HG03095 (cell line): ENCODE data around the gene ZFX.
"Not testable (repeated sequence)": the region's sequence is repeated elsewhere in the genome, so short reads cannot be mapped to it uniquely, and the experiment has no call there.

Experiments used
- ATAC-seq: cut with Tn5 transposase; IDR thresholded peaks from one replicate; pipeline ENCODE4 v1.9.1; 2021; ENCODE audit warnings: moderate library complexity; ENCODE audit not compliant: unreplicated experiment

The ZFX gene

DNA sequence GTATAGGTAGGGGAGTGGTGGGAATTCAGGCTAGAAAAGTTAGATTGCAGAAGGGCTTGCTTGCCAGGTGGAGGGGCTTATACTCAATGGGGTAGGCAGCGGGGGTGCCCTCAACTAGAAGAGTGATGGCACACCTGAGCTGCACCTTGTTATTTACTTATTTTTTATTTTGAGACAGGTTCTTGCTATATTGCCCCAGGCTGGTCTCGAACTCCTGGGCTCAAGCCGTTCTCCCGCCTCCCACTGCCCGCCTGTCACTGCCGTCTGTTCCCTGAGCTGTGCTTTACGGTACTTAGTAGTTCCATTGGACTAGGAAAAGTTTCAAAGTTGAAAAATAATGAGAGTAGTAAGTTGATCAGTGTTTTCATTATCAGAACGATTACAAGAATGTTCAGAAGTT lies 2.0 kb downstream of the ZFX start:
- ATAC-seq, result no peak

DNA sequence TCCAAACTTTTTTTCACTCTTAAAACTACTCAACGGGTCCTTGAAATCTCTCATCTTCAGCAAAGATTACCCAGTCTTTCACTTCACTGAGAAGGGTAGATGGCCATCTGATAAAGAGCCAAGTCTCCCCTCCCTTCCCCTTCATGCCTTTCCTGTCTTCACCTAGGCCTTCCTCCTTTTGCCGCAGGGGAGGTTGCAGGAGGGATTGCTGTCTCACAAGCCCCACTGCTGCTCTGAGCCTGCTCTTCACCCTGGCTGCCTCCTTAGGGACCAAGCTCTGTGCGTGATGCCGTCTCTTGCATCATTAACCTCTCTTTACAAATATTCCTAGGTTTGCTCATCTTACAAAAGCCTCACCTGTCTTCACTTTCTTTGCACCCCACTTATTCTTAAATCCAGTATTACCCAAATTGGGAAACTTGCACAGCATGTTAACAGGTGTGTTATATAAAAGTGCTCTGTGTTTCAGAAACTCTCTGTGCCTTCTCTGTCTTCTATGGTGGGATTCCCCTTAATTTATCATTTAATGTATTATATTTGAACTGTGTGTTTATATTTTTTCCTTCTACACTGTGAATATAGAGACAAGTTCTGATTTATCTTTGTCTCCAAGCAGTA lies 3.8 kb downstream of the ZFX start:
- no peak for ATAC-seq

DNA sequence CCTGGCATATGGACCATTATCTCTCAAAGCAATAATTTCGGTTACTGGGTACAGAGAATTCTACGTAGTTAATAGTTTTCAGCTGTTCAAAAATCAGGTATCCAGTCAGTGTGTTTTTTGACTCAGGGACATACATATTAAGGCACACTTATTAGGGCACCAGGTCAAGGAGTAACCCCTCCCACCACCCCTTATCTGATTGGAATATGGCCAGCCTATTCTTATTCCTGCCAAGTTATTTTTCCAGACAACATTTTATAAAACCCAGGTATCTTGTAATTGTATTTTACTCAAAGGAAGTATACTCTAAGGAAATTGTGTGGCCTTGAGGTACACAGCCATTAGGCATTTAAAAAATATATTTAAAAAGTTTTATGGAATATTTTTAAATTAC lies 4.3 kb downstream of the ZFX start:
- ATAC-seq, result no peak

DNA sequence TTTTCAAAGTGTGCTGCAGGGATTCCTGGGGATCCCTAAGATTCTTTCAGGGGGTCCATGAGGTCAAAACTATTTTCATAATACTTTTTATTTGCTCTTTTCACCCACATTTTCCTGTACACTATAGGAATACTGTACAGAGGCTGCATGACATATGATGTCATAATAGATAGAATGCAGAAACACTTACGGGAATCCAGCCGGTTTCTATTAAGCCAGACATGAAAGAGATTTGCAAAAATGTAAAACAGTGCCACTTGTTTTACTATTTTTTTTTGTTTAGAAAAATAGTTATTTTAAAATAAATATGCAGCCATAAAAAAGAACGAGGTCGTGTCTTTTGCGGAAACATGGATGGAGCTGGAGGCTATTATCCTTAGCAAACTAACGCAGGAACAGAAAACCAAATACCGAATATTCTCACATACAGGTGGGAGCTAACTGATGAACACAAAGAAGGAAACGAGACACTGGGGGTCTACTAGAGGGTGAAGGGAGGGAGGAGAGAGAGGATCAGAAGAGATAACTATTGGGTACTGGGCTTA lies 5.0 kb downstream of the ZFX start:
- no peak for ATAC-seq

DNA sequence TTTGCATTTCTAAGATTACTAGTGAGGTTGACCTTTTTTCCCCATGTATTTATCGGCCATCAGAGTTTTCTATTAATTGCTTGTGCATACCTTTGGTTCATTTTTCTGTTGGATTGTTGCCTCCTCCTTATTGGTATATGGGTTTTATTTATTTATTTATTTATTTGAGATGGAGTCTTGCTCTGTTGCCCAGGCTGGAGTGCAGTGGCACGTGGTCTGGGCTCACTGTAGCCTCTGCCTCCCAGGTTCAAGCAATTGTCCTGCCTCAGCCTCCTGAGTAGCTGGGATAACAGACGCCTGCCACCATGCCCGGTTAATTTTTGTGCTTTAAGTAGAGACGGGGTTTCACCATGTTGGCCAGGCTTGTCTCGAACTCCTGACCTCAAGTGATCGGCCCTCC lies 6.2 kb downstream of the ZFX start:
- ATAC-seq, result not testable (repeated sequence)

DNA sequence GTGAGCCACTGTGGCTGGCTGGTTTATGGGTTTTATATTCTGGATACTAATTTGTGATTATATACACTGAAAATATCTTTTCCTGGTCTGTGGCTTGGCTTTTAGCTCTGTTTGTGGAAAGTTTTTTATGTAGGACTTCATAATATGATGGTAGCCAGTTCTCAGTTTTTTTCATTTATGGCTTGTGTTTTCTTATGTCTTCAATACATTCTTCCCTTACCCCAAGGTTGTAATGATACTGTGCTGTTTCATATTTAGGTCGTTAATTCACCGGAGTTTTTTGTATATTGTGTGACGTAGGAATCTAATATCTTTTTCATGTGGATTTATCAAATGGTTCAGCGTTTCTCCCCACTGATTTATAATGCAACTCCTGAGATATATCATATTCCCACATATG lies 6.6 kb downstream of the ZFX start:
- no peak for ATAC-seq

DNA sequence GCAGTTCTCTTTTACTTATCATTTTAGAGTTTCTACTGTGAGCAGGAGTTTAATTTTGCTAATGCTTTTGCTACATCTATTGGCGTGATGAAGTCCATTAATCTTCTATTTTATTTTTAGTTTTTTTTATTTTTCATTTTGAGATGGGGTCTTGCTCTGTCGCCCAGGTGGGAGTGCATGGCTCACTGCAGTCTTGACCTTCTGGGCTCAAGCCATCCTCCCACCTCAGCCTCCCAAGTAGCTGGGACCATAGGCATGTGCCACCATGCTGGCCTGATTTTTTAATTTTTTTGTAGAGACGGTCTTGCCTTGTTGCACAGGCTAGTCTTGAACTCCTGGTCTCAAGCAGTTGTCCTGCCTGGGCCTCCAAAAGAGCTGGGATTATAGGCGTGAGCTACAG lies 9.4 kb downstream of the ZFX start:
- ATAC-seq, result no peak

DNA sequence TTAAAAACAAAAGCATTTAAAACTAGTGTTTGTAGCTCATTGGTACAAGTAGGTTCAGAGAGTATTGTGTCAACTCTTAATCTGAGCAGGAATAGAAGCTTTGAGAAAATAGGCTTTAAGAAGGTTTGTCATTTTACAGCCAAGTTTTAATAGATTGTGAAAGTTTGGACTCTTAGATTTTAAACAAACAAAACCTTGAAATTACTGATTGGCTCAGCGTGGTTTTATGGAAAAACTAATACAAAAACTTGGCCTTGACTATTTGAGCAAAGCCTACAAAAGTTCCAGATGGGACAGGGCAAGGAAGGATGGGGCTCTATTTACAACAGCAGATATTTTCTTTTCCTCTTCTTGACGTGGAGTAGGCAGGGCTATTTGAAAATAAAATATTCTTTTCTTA lies 16.5 kb downstream of the ZFX start:
- ATAC-seq, result no peak

DNA sequence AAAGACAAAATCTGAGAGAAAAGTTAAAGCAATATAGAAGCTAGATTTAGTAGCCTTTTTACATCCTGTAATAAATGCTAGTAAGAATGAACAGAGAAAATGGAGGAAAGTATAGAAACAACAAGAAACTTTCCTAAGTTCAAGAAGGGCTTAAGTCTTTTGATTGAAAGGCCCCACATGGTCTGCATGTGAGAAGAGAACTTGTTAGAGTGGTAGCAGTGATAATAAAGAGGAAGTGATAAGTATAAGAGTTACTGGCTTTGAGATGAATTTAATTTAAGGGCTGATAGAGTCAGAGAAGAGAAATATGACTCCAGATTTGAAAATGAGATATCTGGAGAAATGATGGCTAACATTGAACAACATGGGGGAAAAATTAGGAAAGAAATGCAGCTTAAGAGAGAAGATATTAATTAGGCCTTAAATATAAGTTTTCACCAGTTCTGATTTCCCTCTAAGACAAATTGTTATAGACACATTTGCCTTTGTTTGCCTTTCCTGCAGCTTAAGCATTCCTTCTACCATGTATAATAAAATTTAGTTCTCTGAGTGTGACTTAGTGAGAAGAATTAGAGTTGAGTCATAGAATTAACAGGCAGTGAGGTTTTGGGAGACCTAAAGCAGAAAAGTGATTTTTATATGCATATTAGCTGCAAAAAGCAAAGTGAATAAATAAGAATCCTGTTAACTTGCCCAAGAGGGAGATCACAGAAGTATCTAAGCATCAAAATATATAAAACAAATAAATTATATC lies 18.4 kb downstream of the ZFX start:
- no peak for ATAC-seq

DNA sequence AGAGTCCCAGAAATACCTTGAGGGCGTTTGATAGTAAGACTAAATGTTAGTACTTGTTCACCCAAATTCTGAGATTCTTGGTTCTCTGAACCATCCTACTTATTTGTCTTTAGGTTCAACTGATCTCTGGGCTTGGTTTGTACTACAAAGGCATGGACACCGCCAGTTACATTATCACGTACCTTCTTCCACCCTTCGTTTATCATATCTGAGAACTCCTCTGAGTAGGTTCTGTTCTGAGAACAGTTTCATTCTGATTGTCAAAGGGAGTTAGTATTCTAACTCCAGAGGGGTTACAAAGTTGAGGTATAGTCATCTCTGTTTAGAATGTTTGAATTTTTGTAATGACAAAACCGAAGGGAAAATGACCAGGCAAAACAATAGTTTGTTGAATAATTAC lies 19.3 kb downstream of the ZFX start:
- ATAC-seq, result peak; percentile 66

DNA sequence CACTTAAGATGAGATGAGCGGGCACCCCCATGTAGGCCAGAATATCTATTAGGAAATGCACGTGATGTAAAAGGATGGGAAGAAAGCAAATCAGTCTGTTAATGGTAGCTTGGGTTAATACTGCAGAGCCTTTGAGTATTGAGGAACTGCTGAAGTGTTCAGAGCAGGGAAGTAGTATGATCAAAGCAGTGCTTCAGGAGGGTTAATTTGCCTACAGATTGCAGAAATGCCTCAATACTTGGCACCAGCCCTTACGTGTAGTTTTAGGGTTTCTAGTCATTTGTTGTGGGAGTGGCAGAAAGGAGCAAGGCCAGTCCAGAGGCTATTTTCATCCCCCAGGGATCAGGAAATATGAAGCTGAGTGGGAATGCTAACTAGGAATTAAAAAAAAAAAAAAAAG lies 19.7 kb downstream of the ZFX start:
- peak; percentile 76 for ATAC-seq

DNA sequence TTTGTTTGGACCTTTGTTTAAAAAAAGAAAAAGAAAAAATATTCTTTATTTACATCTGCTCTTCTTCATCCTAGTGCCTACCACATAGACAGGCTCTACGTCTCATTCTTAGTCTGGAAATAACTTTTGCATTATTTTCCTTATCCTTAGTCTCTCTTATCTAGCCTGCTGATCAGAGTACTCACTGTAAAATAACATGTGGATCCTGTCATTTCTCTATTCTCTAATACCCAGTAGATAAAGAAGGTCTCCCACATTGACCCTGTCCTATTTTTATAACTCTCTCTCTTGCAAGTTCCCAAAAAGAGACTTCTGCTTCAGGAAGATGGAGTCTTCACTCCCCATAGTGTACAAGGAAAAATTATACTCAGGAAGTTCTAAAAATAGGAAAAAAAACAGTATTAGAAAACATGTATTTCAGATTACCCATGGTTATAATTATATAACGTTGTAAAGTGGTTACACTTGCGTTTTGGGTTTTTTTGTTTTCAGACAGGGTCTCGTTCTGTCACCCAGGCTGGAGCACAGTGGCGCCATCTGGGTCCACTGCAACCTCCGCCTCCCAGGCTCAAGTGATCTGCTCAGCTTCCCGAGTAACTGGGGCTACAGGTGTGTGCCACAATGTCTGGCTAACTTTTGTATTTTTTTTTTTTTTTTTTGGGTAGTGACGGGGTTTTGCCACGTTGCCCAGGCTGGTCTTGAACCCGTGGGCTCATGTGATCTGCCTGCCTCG lies 23.8 kb downstream of the ZFX start:
- no peak for ATAC-seq

DNA sequence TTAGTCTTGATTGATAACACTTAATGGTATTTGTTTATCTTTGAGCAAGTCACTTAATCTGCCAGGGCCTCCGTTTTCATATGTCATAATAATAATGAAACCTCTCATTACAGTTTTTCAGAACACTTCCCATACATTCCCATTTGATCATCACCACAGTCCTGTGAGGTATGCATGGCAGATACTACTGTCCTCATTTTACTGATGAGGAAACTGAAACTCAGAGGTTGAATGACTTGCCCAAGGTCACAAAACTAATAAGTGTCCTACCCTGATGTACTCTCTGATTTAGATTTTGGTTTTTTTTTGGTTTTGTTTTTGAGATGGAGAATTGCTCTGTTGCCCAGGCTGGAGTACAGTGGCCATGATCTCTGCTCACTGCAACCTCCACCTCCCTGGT lies 25.7 kb downstream of the ZFX start:
- ATAC-seq, result no peak

DNA sequence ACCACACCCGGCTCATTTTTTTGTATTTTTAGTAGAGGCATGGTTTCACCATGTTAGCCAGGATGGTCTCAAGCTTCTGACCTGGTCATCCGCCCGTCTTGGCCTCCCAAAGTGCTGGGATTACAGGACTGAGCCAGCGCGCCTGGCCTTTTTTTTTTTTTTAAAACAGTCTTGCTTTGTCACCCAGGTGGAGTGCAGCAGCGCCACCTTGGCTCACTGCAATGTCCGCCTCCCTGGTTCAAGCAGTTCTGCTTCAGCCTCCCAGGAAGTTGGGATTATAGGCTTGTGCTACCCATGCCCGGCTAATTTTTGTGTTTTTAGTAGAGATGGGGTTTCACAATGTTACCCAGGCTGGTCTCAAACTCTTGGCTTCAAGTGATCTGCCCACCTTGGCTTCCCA lies 28.9 kb downstream of the ZFX start:
- ATAC-seq, result no peak

DNA sequence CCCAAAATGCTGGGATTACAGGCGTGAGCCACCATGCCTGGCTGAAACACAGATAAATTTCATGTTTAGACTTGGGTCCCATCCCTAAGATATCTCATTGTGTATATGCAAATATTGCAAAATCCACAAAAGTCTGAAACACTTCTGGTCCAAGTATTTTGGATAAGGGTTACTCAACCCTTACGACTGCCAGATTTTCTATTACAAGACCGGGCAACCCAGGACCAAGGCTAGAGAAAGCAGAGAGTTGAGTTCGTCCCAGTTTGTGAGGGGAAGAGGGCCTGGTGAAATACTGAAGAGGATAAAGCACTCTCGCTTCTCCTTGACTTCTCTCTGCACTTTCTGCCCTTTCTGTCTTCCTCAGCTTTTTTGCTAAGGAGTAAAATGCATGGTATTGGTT lies 34.5 kb downstream of the ZFX start:
- ATAC-seq, result no peak

DNA sequence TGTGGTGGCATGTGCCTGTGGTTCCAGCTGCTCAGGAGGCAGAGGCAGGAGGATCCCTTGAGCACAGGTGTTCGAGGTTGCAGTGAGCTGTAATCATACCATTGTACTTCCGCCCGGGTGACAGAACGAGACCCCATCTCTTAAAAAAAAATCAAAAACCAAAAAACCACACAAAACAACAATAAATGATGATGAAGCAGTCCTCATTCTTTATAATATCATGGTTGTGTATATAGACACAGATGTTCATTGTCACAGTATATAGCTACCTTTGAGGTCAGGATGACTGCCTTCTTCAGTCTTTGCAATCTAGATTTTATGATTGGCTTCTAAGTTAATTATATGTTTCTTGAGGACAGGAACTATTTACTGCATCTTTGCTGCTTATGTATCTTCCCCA lies 37.0 kb downstream of the ZFX start:
- no peak for ATAC-seq

DNA sequence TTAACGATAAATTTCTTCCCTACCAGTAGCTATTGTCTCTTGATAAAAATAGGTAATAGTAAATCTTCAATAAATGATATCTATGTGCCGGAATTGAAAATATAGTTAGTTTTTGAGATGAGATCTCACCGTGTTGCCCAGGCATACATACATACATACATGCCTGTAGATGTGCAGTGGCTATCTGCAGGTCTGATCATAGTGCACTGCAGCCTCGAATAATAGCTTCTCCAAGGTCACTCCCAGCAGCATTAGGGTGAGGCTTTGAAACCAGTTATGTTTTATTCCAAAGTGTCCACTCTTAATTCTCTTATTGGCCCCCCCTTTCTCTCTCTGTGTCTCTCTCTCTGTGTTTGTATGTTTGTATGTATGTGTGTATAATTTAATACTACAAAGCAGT lies 37.5 kb downstream of the ZFX start:
- no peak for ATAC-seq

DNA sequence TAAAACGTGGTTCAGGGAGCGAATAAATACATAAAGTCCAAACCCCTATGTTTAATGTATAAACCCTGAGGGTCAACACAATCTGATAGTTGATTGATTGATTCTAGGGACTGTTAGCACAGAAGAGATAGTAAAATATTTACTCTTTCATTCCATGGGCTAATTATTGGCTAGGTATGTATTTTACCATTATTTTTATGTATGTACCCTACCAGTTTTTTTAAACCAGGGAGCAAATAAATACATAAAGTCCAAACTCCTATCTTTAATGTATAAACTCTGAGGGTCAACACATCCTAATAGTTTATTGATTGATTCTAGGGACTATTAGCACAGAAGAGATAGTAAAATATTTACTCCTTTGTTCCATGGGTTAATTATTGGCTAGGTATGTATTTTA lies 40.0 kb downstream of the ZFX start:
- no peak for ATAC-seq

DNA sequence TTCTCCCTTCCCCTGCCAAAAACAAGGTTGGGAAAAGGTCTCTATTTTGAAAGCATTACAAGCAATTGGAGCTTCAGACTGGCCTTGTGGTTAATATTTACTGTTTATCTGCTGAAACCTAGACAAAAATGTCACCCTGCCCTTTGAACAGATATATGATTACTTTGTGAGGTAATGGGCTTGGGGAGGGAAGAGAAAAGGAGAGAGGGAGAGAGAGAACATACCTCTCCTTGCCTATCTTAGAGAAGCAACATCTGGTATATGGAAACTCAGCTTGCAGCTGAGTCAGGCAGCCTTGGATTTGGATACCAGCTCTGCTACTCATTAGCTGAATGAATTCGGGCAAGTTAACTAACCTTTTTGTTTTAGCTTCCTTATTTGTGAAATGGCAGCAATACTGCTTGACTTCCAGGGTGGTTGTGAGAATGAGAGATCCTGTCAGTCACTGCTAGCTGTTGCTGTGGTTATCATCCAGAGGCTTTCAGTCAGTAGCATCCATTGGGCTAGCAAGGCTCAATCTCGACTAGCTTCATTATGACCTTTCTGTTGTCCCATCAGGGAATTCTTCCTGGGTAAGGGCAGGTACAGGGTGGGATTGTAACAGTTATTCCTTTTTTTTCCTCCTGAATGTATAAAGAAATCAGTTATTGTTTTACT lies 41.1 kb downstream of the ZFX start:
- ATAC-seq, result no peak

DNA sequence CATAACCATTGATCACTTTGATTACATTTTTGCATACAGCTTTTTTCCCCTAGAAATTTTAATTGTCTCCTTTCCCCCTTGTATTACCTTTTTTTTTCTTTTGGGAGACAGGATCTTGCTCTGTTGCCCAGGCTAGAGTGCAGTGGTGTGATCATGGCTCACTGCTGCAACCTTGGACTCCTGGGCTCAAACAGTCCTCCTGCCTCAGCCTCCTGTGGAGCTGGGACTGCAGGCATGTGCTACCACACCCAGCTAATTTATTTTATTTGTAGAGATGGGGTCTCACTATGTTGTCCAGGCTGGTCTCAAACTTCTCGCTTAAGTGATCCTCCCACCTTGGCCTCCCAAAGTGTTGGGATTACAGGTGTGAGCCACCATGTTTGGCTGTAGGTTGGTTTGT lies 47.0 kb downstream of the ZFX start:
- no peak for ATAC-seq

DNA sequence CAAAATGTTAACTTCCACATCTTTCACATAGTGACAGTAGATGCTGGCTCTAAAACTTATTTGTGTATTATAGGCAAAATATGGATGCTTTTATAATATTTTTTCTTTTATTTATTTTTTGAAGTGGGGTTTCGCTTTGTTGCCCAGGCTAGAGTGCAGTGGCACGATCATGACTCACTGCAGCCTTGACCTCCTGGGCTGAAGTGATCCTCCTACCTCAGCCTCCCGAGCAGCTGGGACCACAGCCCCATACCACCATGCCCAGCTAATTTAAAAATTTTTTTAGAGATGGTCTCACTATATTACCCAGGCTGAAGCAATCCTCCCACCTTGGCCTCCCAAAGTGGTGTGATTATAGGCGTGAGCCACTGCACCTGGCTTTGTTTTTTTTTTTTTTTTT lies 48.6 kb downstream of the ZFX start:
- no peak for ATAC-seq

DNA sequence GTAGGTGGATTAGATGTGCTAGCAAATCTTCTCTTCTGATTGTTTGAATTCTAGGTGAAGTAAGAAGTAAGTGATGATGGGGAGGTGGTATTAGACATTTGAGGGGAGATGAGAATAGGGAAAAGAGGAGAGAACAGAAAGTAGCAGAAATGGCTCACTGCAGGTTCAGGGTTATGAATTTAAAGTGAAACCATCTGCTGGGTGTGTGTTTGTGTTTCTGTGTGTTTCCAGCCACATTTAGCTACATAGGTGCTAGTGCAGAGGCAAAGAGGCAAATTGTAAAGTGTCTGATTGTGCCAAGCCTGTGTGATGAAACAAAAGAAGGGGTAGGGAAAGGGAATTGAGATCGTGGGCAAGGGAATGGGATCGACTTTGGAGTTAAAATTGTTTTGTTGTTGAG lies 50.6 kb downstream of the ZFX start:
- no peak for ATAC-seq
